Measurements from ENCODE around the gene ATP13A5.

The ATP13A5 gene

DNA sequence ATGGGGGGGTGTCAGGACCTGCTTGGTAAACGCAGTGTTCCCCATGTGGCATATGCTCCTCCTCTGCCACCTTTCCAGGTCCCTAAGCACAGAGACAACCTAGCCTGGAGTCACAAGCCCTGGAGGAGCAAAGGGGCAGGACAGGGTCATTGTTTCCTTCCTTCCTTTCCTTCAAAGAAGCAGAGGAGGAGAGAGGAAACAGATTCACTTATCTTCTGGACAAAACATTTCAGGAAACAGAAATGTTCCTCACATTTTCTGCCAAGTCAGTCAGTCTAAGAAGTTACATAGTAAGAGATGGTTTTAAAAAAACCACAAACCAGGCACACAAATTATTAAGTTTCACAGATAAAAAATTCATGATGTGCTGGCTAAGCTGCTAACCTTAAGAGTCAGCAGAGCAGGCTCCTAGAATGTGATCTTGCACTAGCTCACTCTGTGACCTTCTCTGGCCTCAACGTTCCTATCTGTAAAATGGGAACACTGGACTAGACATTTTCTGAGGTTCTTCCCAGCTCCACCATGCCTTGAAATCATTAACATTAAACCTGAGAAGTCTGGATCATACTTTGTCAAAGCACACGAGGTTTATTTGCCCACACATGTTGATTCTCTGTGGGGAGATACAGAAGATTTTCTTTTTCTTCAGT lies 47.9 kb downstream of the ATP13A5 start:
- Mint-ChIP-seq H3K4me3 (no peak overlapping the region), H3K36me3 (no peaks in the 10 kb centered on the region), H3K9me3 (peaks cover 6% of the 10 kb centered on the region), H3K27ac (no peak overlapping the region), H3K27me3 (peaks cover 5% of the 10 kb centered on the region), H3K4me1 (no peaks in the 10 kb centered on the region)
- DNase-seq (ENCODE audit: low spot score in 2 of 2) (no peak), ATAC-seq (ENCODE audit: low read depth) (no peak)

DNA sequence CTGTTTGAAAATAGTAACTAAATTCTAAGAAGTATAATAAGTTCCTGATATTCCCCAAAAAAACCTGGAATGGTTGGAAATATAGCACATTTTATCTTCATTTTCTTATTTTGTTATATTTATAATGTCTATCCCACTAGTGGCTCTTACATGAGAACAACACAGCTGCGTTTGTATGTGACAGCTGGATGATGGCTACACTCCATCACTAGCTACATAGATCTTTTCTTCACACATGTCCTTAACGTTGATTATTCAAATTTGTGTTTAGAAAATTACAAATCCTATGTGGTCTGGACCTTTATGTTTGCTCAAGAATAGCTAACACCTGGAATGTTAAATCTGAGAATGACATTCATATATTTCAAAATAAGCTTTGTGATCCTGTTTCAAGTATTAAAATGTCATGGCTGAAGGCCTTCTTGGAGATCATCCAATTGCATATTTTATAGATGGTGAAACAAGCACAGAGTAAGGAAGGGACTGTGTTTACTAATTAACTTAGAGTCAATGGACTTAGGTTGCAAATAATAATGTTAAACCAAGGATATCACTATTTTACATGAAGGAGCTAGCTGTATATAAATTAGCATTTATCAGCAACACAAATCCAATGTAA lies 60.8 kb downstream of the ATP13A5 start:
- Mint-ChIP-seq H3K4me1 (no peaks in the 10 kb centered on the region), H3K27ac (no peak overlapping the region), H3K27me3 (peaks cover 2% of the 10 kb centered on the region), H3K4me3 (no peak overlapping the region), H3K36me3 (no peaks in the 10 kb centered on the region), H3K9me3 (no peaks in the 10 kb centered on the region)
- ATAC-seq (ENCODE audit: low read depth) (no peak), DNase-seq (ENCODE audit: low spot score in 2 of 2) (no peak)

- no peak overlapping the region for H3K27ac Mint-ChIP-seq
- no peaks in the 10 kb centered on the region for H3K9me3 Mint-ChIP-seq
Observed at GRCh38 chr3:193314161-193314560, 64.4 kb downstream of the ATP13A5 start.

DNA sequence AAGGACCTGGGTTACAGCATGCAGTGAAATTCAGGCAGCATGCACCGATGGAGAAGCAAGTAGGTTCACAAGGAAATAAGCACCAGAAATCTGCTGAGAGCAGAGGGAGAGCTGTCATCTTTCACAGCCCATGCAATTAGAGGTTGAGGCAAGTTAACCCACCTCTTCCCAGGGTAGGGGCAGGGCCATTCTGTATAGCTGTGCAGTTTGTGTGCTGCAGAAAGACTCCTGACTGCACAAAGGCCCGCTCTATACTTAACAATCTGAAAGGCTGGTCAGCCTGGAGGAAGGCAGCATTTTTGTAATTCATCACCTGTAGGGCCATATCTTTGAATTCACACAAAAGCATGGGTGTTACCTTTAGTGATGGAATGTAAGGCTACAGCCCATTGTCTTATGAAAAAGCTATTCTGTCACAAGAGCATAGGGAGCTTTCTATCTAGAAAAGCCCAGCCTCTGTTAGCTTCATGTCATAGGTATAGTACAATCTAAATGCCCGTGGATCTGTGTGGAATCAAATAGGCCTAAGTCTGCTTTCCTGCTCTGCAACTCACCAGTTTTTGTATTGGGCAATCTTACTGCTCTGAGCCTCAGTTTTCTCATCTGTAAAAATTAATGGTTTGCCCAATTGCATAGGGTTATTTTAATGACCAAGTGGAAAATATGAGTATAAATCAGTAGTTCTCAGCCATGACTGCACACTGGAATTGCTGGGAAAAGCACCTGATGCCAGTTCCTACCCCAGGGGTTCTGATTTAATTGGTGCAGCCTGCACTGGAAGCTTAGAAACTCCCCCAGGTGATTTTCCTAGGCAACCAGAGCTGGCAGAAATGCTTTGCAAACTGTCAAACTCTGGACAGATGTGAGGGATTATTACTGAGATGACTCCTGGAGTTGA lies 65.2 kb downstream of the ATP13A5 start:
- H3K27me3 Mint-ChIP-seq: peaks cover 3% of the 10 kb centered on the region
- no peak for DNase-seq (ENCODE audit: low spot score in 2 of 2)
- no peaks in the 10 kb centered on the region for H3K36me3 Mint-ChIP-seq
- H3K4me1 Mint-ChIP-seq: no peaks in the 10 kb centered on the region
- H3K4me3 Mint-ChIP-seq: no peak overlapping the region
- no peak overlapping the region for H3K27ac Mint-ChIP-seq
- no peaks in the 10 kb centered on the region for H3K9me3 Mint-ChIP-seq
- no peak for ATAC-seq (ENCODE audit: low read depth)

More at GRCh38 chr3:193314161-193314560, 64.4 kb downstream of the ATP13A5 start:
- DNase-seq (ENCODE audit: low spot score in 2 of 2): no peak
- no peaks in the 10 kb centered on the region for H3K36me3 Mint-ChIP-seq
- H3K4me1 Mint-ChIP-seq: no peaks in the 10 kb centered on the region
- no peak for ATAC-seq (ENCODE audit: low read depth)
- peaks cover 3% of the 10 kb centered on the region for H3K27me3 Mint-ChIP-seq
- no peak overlapping the region for H3K4me3 Mint-ChIP-seq

GRCh38 chr3:193310914-193311723 lies 67.4 kb downstream of the ATP13A5 start:
- Mint-ChIP-seq H3K4me1 (no peaks in the 10 kb centered on the region), H3K36me3 (no peaks in the 10 kb centered on the region), H3K27me3 (peaks cover 3% of the 10 kb centered on the region), H3K9me3 (no peaks in the 10 kb centered on the region), H3K4me3 (no peak overlapping the region), H3K27ac (no peak overlapping the region)
- DNase-seq (ENCODE audit: low spot score in 2 of 2): no peak
- no peak for ATAC-seq (ENCODE audit: low read depth)

DNA sequence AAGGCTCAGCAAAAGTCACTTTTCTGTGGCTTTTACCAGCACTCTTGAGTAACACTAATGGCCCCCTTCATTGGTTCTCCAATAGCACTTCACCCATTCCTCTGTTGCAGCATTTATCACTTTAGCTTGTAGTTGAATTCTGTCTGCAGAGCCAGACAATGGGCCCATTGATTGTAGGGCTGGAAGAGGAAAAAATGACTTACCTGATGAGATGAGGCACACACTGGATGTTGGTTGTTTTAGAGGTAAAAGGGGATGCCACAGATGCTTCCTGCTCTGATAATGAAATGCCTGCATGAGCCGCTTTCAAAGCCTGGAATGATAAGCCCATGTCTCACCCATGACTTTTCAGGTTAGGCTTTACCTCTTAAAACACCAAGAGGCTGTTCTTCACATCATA lies 73.2 kb downstream of the ATP13A5 start:
- no peak for ATAC-seq (ENCODE audit: low read depth)

GRCh38 chr3:193301433-193301832 lies 77.1 kb downstream of the ATP13A5 start:
- Mint-ChIP-seq H3K9me3 (peaks cover 3% of the 10 kb centered on the region), H3K27ac (no peak overlapping the region), H3K36me3 (no peaks in the 10 kb centered on the region), H3K4me1 (no peaks in the 10 kb centered on the region), H3K27me3 (peaks cover 5% of the 10 kb centered on the region), H3K4me3 (no peak overlapping the region)
- DNase-seq (ENCODE audit: low spot score in 2 of 2): no peak
- ATAC-seq (ENCODE audit: low read depth): no peak

More for the DNA sequence above, 73.2 kb downstream of the ATP13A5 start:
- no peak overlapping the region for H3K27ac Mint-ChIP-seq
- H3K4me3 Mint-ChIP-seq: no peak overlapping the region
- peaks cover 8% of the 10 kb centered on the region for H3K27me3 Mint-ChIP-seq
- no peak for DNase-seq (ENCODE audit: low spot score in 2 of 2)
- H3K9me3 Mint-ChIP-seq: peaks cover 3% of the 10 kb centered on the region
- no peaks in the 10 kb centered on the region for H3K36me3 Mint-ChIP-seq
- no peaks in the 10 kb centered on the region for H3K4me1 Mint-ChIP-seq

DNA sequence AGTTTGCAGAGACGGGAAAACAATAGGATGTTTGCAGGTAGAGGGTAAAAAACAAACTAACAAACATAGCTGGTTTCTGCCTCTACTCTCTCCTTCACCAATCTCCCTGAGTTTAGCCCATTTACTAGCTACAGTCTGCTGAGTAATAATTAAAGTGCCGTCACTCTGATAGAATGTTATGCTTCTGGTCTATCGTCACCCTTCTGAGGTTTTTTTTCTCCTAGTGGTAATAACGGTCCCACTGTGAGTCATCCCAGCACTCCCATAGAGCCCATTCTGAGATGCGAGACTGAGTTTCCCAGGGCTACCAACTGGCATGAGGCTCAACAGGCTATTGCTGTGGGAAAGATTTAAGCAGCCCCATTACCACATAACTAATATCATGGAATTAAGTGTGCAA lies 81.1 kb downstream of the ATP13A5 start:
- H3K36me3 Mint-ChIP-seq: no peaks in the 10 kb centered on the region
- no peak for DNase-seq (ENCODE audit: low spot score in 2 of 2)
- peaks cover 6% of the 10 kb centered on the region for H3K27me3 Mint-ChIP-seq
- no peak overlapping the region for H3K4me3 Mint-ChIP-seq
- ATAC-seq (ENCODE audit: low read depth): no peak
- no peaks in the 10 kb centered on the region for H3K4me1 Mint-ChIP-seq
- peaks cover 3% of the 10 kb centered on the region for H3K9me3 Mint-ChIP-seq
- no peak overlapping the region for H3K27ac Mint-ChIP-seq

DNA sequence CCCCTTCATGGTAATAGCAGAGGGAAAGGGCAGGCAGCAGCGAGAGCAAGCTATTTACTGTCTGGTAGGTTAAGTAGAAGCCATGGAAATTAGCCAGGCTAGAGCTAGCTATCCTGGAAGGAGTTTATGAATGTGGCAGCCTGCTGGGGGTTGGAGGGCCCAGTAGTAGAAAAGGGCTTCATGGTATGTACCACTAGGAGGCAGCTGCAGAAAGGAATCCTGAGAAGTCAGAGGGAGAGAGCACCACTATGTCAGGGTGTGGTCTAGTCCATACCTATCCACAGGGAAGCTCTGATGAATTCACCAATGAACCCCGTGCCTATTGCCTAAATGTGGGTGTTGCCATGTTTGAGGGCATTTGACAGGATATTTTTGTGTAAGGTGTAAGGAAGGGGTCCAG lies 82.6 kb downstream of the ATP13A5 start:
- H3K27me3 Mint-ChIP-seq: peaks cover 4% of the 10 kb centered on the region
- peaks cover 5% of the 10 kb centered on the region for H3K9me3 Mint-ChIP-seq
- no peaks in the 10 kb centered on the region for H3K4me1 Mint-ChIP-seq
- DNase-seq (ENCODE audit: low spot score in 2 of 2): no peak
- no peak for ATAC-seq (ENCODE audit: low read depth)
- H3K27ac Mint-ChIP-seq: no peak overlapping the region
- no peaks in the 10 kb centered on the region for H3K36me3 Mint-ChIP-seq
- no peak overlapping the region for H3K4me3 Mint-ChIP-seq

DNA sequence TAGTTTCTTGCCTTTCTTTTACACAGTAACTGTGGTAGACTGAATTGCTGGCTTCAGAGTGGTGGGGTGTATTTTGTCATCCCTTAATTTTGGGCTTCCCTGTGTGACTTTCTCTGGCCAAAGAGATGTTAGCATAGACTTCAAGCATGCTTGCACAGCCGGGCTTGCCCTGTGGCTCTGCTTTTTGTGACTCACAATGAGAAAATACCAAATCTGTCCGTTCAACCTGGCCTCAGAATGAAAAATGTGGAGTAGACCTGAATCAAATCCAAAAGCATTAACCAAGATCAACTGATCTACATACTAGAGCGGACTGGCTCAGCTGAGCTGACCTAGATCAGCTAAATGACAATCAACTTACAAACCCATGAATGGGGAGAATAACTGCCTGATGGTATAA lies 86.2 kb downstream of the ATP13A5 start:
- no peaks in the 10 kb centered on the region for H3K4me1 Mint-ChIP-seq
- peaks cover 4% of the 10 kb centered on the region for H3K27me3 Mint-ChIP-seq
- no peak overlapping the region for H3K4me3 Mint-ChIP-seq
- no peaks in the 10 kb centered on the region for H3K36me3 Mint-ChIP-seq
- ATAC-seq (ENCODE audit: low read depth): no peak
- no peak for DNase-seq (ENCODE audit: low spot score in 2 of 2)
- H3K9me3 Mint-ChIP-seq: peaks cover 5% of the 10 kb centered on the region
- no peak overlapping the region for H3K27ac Mint-ChIP-seq

- Mint-ChIP-seq H3K27ac (no peak overlapping the region), H3K27me3 (peaks cover 2% of the 10 kb centered on the region), H3K9me3 (no peaks in the 10 kb centered on the region), H3K4me1 (no peaks in the 10 kb centered on the region), H3K36me3 (no peaks in the 10 kb centered on the region), H3K4me3 (no peak overlapping the region)
- DNase-seq (ENCODE audit: low spot score in 2 of 2) (no peak), ATAC-seq (ENCODE audit: low read depth) (no peak)
Observed at GRCh38 chr3:193271101-193271840, 107.3 kb downstream of the ATP13A5 start.

GRCh38 chr3:193270451-193270850 lies 108.1 kb downstream of the ATP13A5 start:
- Mint-ChIP-seq H3K4me3 (no peak overlapping the region), H3K27me3 (peaks cover 2% of the 10 kb centered on the region), H3K4me1 (no peaks in the 10 kb centered on the region), H3K27ac (no peak overlapping the region), H3K36me3 (no peaks in the 10 kb centered on the region), H3K9me3 (no peaks in the 10 kb centered on the region)
- ATAC-seq (ENCODE audit: low read depth) (no peak), DNase-seq (ENCODE audit: low spot score in 2 of 2) (no peak)

- no peak for ATAC-seq (ENCODE audit: low read depth)
- no peaks in the 10 kb centered on the region for H3K36me3 Mint-ChIP-seq
Observed at GRCh38 chr3:193269343-193270028, 109.1 kb downstream of the ATP13A5 start.

More at GRCh38 chr3:193269343-193270028, 109.1 kb downstream of the ATP13A5 start:
- no peak overlapping the region for H3K27ac Mint-ChIP-seq
- no peak for DNase-seq (ENCODE audit: low spot score in 2 of 2)
- no peaks in the 10 kb centered on the region for H3K9me3 Mint-ChIP-seq
- H3K4me3 Mint-ChIP-seq: no peak overlapping the region
- H3K27me3 Mint-ChIP-seq: peaks cover 2% of the 10 kb centered on the region
- H3K4me1 Mint-ChIP-seq: no peaks in the 10 kb centered on the region

Measured in memory B cell (primary cell).